HG03025 (cell line): ENCODE data around the gene FARS2.
A peak's percentile ranks its signal among the peaks of the same experiment; 100 is the strongest.

Experiments used
- ATAC-seq: cut with Tn5 transposase; IDR thresholded peaks from one replicate; pipeline ENCODE4 v1.9.1; 2021; ENCODE audit warnings: mild to moderate bottlenecking, moderate library complexity; ENCODE audit not compliant: unreplicated experiment, low FRiP score

Gene FARS2

GRCh38 chr6:5704708-5705107 is 443.4 kb downstream of the FARS2 start:
- ATAC-seq, result no peak

GRCh38 chr6:5705252-5705651 is 443.9 kb downstream of the FARS2 start:
- no peak for ATAC-seq

- ATAC-seq, result no peak
Measured at GRCh38 chr6:5706124-5707033, 445.1 kb downstream of the FARS2 start.

- no peak for ATAC-seq
Measured at GRCh38 chr6:5707281-5708045, 446.1 kb downstream of the FARS2 start.

GRCh38 chr6:5710516-5710915 is 449.2 kb downstream of the FARS2 start:
- ATAC-seq, result no peak

- ATAC-seq, result no peak
Measured at GRCh38 chr6:5710936-5711335, 449.6 kb downstream of the FARS2 start.

- ATAC-seq, result no peak
Measured at GRCh38 chr6:5712349-5713215, 451.3 kb downstream of the FARS2 start.

- no peak for ATAC-seq
Measured at GRCh38 chr6:5713519-5713918, 452.2 kb downstream of the FARS2 start.

- ATAC-seq, result no peak
Measured at GRCh38 chr6:5718231-5718947, 457.1 kb downstream of the FARS2 start.

GRCh38 chr6:5723841-5724691 is 462.8 kb downstream of the FARS2 start:
- ATAC-seq, result peak; percentile 93

GRCh38 chr6:5724911-5725310 is 463.6 kb downstream of the FARS2 start:
- ATAC-seq, result no peak

- ATAC-seq, result no peak
Measured at GRCh38 chr6:5726976-5727718, 465.8 kb downstream of the FARS2 start.

GRCh38 chr6:5728351-5729079 is 467.2 kb downstream of the FARS2 start:
- no peak for ATAC-seq

GRCh38 chr6:5729080-5729434 is 467.7 kb downstream of the FARS2 start:
- ATAC-seq, result no peak

GRCh38 chr6:5729813-5730517 is 468.7 kb downstream of the FARS2 start:
- no peak for ATAC-seq

GRCh38 chr6:5730585-5731263 is 469.4 kb downstream of the FARS2 start:
- ATAC-seq, result no peak

GRCh38 chr6:5731435-5731834 is 470.1 kb downstream of the FARS2 start:
- ATAC-seq, result no peak
